ENCODE data around the gene CCDC181. TPM values are rescaled to one million over a fixed set of nuclear protein-coding genes. Genes with fewer than 3 reads are reported as not detected.
"Not testable (repeated sequence)": the region's sequence is repeated elsewhere in the genome, so short reads cannot be mapped to it uniquely, and the experiment has no call there.

Gene CCDC181
- polyA plus RNA-seq (2014; cell fraction: cytosol; rRNA removed): 3.8 and 5.5 TPM in 2 replicates
- polyA plus RNA-seq (2014; cell fraction: nucleus; rRNA removed): 2.6 and 5.8 TPM in 2 replicates

DNA sequence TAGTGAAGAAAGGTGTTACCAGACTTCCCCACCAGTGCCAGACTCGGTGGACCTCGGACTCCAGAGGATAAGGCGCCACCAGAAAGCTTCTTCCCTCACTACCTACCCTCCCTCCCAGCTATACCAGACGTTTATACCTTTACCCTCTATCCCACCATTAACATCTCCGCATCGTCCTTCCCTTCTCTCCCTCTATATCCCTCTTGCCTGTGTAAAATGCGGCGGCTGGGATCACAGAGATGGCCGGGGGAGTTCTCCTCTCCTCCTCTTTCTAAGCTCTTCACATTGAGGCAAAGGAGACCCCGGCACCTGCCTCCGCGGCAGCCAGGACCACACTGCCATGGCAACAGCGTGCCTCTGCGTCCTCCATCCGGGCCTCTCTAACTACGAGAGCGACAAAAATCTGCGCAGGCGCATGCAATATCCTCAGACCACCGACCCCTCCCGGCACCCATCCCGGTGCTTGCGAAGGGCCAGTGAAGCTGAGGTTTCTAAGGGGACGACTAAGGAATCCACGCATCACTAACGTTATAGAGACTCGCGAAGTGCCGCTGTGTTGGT, at the start of gene CCDC181:
TSS of gene CCDC181 (minus strand) at position 394 of the 561 bp plus-strand sequence. CDS start 2,547 bp downstream, outside the sequence.
- DNase-seq (ENCODE audit: low spot score): peak; percentile 95

GRCh38 chr1:169475806-169476387, 48.6 kb upstream of the CCDC181 start:
- no peak for DNase-seq (ENCODE audit: low spot score)

DNA sequence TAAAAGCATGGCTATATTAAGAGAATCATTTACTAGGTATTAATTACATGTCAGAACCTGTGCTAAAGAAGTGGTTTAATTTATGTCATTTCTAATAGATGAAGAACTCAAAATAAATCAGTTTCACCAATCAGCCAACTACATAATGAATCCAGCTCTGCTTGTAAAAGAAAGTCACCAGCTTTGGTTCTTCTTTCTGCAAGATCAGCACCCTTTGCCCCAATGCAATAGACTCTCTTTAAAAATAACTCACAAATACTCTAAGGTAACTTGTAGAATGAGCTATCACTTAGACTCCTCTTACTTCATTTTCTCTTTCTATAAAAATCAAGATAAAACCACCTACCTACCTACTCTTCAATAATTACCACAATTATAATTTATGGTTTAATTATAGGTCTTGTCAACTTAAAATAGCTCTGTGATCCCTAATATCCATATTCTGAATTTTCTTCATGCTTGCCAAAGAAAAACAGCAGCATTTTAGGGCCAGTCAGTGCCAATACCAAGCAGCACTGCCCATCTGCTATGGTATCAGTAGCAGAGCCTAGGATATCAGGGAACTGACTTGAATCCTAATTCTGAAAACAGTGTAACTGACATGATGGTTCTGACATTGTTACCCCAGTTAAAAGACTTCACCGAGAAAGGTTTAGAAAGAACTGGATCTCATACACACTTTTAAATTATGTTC, 47.2 kb upstream of the CCDC181 start:
- no peak for DNase-seq (ENCODE audit: low spot score)

DNA sequence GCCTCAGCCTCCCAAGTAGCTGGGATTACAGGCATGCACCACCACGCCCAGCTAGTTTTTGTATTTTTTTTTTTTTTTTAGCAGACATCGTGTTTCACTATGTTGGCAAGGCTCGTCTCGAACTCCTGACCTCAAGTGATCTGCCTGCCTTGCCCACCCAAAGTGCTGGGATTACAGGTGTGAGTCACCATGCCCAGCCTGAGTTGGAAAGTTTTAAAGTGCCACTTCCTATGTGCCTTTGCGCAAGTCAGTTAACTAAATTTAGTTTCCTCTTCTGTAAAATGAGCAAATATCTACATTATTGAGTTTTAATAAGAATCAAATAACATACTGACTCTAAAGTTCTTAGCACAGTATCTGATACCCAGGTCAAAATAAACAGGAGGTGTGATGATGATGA, 46.1 kb upstream of the CCDC181 start:
- no peak for DNase-seq (ENCODE audit: low spot score)

GRCh38 chr1:169472738-169473137, 45.5 kb upstream of the CCDC181 start:
- DNase-seq (ENCODE audit: low spot score): no peak

GRCh38 chr1:169468982-169469381, 41.7 kb upstream of the CCDC181 start:
- no peak for DNase-seq (ENCODE audit: low spot score)

GRCh38 chr1:169466259-169467230, 39.3 kb upstream of the CCDC181 start:
- DNase-seq (ENCODE audit: low spot score): peak; percentile 29

GRCh38 chr1:169465281-169465680, 38.0 kb upstream of the CCDC181 start:
- DNase-seq (ENCODE audit: low spot score): no peak

DNA sequence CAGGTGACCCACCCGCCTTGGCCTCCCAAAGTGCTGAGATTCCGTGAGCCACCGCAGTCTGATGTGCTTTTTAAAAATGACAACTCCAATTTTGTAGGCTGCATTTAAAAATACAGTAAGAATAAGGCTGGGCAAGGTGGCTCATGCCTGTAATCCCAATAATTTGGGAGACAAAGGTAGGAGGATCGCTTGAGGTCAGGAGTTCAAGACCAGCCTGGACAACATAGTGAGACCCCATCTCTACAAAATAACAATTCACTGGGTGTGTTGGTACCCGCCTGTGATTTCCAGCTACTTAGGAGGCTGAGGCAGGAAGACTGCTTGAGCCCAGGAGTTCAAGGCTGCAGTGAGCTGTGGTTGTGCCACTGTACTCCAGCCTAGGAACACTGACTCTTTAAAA, 35.1 kb upstream of the CCDC181 start:
- DNase-seq (ENCODE audit: low spot score): no peak

GRCh38 chr1:169461390-169462000, 34.2 kb upstream of the CCDC181 start:
- DNase-seq (ENCODE audit: low spot score): no peak

- no peak for DNase-seq (ENCODE audit: low spot score)
Measured at GRCh38 chr1:169460191-169460833, 33.0 kb upstream of the CCDC181 start.

DNA sequence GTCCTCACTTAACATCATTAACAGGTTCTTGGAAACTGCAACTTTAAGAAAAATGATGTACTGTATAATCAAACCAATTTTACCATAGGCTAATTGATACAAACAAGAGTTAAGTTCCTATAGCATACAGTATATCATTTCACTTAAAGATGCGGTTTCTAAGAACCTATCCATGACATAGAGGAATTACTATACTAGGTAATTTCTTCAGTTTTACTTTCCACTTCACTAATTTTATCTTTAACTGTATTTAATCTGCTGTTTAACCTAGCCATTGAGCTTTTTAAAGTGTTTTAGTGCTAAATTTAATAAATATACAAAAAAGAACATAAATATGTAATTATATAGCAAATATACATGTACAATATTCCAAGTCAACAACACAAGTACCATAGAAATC, 30.2 kb upstream of the CCDC181 start:
- no peak for DNase-seq (ENCODE audit: low spot score)

DNA sequence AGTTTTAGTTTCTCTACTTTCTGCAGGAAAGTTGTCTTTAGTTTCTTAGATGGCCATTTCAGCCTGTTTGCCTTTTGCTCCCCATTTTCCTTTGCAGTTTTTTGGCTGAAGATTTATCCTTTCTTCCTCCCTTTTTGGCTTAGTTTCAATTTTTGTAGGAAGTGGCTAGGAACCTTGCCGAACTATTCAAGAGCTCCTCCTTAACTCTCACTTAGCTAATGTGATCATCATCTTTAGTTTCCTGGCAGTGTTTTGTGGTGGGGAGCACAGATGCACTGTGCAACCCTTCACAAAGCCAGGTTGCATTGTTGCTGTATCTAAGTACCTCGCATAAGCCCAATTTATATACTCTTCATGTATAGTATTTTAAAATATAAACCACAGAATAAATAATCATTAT, 28.8 kb upstream of the CCDC181 start:
- DNase-seq (ENCODE audit: low spot score): no peak

DNA sequence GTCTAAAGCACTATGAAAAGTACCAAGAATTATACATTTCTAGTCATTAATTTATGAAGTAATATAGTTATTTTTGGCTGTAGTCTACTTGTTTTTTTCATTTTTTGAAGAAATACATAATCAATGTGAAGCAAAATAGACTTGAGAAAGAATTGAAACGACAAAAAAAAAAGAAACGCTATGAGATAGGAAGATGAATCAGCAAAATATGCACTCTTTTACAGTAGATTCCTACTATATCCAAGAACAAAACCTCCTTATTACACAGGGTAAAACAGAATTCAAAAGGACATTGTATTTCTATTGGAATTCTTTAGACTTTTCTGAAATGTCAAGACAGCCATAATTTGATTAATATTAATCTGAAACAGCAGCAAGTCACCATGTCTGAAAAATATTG, 25.6 kb upstream of the CCDC181 start:
- no peak for DNase-seq (ENCODE audit: low spot score)

- DNase-seq (ENCODE audit: low spot score): no peak
Measured at GRCh38 chr1:169451218-169451824, 24.0 kb upstream of the CCDC181 start.

DNA sequence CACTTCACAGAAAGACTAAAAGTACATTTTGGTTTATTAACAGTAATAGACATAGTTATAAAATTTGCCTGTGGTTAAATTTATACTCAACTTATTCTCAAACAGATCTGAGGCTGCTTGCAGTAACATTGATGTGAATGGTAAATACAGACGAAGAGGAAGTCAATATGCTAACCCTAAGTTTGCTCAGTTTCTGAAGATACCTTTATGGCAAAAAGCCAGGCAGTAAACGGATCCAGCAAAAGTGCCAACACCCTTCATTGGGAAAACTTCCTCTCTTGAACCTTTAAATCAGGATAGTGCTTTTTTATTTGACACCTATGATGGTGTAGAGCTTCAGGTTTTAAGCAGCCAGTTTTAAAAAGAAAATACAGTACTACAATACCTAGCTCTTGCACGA, 16.6 kb upstream of the CCDC181 start:
- no peak for DNase-seq (ENCODE audit: low spot score)

GRCh38 chr1:169426174-169426705, 1.0 kb downstream of the CCDC181 start:
- DNase-seq (ENCODE audit: low spot score): peak; percentile 6

DNA sequence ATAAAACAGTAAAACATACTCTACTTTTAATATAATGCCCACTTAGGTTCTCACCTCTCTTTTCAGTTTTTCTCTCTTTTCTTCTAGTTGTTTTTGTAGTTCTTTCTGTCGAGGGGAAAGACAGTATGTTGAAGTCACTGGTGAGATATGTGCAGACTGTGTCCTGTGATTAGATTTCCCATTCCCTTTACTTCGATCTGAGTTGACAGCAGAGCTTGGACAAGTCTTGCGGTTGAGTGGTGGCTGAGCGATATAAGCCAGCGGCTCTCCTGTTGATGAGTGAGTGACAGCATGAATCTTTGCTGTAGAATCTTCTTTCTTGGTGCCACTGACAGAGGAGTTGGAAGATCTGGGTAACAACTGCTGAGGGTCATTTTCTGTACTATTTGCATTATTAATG, 6.0 kb downstream of the CCDC181 start:
- DNase-seq (ENCODE audit: low spot score): no peak

DNA sequence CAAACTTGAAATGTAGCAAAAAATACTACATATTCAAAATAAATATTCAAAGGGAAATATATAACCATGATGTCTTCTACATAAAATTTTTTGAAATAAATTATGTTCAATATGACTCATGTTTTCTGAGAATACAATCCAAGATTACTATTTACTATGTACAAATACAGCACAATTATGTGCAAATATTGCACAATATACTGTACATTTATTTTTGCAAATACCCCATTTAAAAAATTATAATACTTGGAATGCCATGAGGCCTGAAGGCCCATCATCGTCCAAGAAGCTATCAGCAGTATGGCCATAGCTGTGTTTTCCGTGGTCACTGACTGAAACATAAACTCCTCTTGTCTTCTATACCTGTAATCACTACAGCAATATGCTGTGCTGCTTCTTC, 12.3 kb downstream of the CCDC181 start:
- DNase-seq (ENCODE audit: low spot score): no peak

- DNase-seq (ENCODE audit: low spot score): not testable (repeated sequence)
Measured at GRCh38 chr1:169408340-169408739, 18.9 kb downstream of the CCDC181 start.

Data from SK-N-DZ (cell line).